Stimulated activated CD8-positive, alpha-beta memory T cell treated with anti-CD3 and anti-CD28 coated beads, Interleukin-15, amount 100 ng/mL, for 4 hours (primary cell): ENCODE data around the gene AFAP1.

Source experiments
- DNase-seq, 2 donors: peaks; one replicate each; pipeline ENCODE4 v3.0.0-alpha.2; 2020; ENCODE audit warnings: low read depth in 2 of 2

Gene AFAP1

DNA sequence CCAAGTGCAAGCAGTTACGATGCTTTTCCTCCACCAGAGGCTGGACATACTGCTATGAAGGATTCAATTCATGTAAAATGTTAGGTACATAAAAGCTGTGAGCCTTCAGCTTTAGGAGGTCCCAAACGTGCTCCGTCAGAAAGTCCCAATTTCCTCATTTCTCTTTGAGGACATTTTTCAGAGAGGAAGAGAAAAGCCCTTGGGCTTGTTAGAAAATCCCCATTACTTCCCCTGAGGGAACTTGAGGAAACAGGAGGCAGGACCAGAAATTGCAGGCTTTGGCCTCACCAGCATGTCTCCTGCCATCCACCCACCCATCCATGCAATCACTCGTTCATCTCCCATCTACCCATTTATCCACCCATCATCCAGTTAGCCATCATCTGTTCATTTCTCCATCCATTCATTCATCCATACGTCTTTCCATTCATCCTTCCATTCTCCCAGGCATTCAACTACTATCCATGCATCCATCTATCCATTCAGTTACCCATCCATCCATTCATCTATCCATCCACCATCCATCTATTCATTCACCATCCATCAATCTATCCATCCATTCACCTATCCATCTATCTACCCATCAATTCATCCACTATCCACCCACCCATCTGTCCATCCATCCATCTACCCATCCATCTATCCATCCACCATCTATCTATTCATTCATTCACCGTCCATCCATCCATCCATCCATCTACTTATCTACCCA is 223.5 kb downstream of the AFAP1 start:
- DNase-seq: no peak

DNA sequence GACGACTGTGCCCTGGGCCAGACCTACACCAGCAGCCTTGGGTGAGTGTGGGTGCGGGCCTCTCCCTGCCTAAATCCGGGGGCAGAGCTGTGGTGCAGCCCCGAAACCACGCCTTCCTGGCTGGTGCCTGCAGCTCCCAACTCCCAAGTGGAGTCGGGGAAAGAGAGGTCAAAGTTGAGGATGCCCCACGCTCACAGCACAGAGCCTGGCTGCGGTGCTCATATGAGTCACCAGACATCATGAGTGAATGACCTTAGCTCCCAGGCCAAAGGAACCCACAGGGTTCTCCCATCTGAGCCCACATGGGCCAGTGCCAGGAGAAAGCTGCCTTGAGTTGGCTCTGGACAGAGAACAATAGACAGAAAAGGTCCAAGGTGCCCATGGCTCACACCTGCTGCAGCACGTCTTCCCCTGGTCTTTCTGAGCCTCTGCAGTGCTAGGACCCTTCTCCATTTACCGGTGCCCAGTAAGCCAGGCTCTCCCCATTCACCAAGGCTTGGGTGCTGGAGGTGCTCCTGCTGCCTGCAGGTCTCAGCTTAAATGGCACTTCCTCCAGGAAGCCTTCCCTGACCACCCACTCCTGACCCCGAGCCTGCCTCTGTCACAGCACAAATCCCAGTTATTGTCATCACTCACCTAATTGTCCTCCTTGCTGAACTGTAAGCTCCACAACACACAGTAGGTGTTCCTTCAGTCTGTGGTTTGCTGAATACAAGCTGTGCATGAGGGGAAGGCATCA is 224.2 kb downstream of the AFAP1 start:
- no peak for DNase-seq

DNA sequence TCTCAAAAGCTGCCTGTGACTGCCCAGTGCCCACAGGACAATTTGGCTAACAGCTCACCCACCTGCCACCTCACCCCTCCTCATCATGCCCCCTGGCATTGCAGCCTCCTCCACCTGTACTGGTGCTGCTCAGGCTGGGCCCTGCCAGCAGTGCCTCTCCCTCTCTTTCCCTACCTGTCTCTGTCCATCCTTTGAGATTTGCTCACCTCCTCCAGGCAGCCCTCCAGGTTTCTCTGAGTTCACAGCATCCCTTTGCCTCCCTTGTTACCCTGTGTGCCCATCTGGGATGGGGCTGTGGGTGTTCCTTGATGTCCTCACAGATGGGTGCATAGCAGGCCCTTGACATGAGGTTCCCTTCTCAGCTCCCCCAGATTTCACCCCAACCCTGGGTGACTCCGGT is 224.9 kb downstream of the AFAP1 start:
- no peak for DNase-seq

DNA sequence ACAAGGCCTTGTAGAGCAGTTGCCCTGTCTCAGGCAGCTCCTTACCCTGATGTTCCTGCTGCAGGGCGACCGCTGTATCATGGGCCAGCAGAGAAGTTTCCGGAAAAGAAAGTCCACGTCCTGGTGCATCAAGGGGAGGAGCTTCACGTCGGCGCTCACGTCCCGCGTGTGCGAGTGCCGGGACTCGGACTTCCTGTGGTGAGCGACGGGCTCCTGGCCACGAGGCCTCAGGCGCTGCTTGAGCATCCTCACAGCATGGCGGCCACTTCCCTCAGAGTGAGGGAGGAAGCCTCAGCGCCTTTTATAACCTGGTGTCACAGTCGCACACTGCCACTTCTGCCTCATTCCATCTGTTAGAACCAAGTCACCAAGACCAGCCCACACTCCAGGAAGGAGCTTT is 225.5 kb downstream of the AFAP1 start:
- DNase-seq: no peak

DNA sequence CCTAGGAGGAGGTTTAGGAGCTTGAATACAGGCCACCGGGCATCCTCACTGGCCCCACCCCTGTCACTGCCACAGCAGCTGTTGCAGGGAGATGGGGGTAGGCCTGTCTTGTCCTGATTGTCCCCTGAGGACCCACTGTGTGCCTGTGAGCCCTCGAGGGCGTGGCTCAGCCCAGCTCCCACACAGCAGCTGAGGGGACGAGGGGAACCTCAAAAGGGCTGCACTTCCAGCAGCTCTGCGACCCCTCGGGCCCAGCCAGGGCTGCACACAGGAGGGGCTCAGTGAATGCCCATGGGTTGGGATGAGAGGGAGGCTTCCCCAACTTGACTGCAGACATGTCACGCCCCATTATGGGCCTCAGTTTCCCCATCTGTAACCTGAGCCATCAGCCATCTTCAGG is 225.9 kb downstream of the AFAP1 start:
- no peak for DNase-seq

DNA sequence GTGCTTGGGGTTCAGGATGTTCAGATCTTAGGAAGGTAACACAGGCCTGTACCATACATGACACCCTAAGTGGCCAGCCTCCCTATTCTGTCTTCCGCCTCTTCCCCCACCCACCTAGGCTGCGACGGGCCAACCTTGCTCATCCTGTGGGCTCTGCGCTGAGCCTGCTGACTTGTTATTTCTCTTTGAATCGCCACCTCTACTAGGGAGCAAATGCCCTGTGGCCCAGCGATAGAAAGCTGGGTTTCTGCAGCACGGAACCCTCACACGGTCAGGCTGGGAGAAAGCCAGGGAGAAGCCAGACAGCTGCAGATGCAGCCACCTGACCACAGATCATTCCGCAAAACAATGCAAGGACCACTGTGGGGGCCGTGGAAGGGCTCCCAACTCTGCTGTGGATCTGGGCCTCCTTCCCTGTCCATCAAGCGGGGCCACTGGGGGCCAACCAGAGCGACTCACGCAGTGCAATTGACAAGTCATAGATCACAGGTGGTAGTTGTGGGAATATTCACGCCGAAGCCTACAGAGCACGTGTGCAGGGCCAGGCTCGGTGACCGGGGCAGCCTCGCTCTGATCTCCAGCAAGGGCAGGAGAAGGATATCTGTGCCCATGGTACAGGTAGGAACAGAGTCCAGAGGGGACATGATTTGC is 227.5 kb downstream of the AFAP1 start:
- DNase-seq: no peak

DNA sequence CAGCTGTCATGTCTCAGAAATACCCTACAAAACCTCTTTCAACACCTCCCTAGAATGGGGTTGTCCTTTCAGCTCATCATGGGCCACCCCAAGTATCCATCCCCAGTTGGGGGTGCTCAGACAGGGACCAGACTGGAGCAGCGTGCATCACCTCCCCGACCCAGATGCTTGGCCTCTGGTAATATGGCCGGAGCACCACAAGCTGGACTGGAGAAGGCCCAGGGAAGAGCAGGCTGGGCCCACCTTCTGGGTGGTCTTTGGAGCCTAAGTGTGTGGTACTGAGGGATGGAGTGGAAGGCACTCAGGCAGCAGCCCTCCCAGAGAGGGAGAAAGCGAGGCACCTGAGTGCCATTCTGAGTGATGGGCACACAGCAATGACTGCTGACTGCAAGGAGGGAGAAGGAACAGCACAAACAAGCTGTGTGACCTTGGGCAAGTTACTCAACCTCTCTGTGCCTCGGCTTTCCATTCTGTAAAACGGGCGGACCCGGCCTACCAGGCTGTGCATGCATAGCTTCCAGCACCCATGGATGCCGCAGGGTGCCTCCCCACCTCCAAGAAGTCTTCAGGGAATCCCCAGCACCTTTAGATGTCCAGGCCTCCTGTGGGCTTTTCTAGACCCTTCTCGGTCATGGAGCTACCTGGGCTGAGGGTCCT is 228.2 kb downstream of the AFAP1 start:
- DNase-seq: no peak

DNA sequence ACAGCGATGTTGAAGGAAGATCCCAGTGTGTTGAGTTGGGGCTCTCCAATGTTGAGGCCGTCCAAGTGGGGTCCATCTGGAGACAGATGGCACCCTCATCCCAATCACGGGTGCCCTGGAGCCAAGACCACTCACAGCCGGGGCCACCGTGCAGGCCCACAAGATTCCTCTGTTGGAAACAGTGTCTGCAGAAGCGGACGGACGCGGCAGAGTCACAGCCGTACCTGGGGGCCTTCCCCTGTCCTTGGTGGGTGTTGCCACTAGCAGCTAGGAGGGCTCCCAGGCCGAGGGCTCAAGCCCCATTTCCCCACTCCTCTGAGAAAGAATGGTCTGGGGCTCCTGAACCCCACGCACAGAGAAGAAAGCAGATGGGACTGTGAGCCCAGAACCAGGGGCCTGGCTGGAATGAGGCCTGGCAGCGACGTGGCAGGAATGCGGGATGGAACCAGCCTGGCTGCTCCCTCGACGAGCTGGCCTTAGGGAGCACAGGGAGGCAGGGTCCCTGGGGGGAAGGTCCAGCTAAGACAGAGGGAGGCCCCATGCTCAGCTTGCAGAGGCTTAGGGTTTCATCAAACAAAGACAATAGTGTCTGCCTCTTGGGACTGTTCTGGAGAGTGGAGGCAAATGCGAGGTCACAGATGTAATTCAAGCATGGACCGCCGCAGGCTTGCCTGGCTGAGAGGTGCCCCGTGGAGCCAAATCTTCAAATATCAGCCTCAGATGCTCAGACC is 228.9 kb downstream of the AFAP1 start:
- no peak for DNase-seq

DNA sequence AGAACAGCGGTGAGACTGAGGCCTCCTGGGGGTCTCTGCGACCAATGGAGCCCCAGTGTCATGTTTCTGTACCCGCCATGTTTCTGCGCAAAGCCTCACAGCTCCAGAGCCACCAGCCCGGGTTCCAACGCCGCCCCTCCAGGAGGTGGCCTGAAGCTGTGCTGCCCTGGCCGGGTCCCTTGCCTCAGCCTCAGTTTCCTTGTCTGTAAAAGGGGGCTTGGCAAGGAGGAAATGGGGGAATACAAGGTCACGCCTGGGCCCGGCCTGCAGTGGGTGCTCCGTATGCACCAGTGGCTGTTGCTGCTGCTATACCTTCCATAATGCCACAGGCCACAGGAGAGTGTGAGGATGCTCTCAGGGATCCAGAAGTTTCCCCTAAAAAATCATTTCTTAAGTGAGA is 229.5 kb downstream of the AFAP1 start:
- DNase-seq: no peak

DNA sequence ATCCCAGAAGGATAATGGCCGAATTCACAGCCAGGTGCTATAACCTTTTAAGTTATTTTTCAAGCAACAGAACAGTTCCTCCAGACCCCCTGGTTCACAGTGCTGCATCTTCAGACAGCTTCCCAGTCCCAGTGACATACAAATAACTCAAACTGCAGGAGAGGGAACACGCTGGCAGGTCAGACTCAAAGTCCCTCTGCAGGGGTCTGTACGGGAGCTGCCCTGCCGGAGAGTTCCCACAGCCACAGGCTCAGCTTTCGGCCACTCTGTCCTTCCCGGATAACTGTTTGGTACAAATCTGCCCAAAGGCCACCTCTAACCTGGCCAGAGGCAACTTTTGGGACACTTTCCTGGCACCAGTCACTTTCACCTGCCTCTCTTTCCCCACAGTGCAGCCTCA is 230.2 kb downstream of the AFAP1 start:
- DNase-seq: no peak

DNA sequence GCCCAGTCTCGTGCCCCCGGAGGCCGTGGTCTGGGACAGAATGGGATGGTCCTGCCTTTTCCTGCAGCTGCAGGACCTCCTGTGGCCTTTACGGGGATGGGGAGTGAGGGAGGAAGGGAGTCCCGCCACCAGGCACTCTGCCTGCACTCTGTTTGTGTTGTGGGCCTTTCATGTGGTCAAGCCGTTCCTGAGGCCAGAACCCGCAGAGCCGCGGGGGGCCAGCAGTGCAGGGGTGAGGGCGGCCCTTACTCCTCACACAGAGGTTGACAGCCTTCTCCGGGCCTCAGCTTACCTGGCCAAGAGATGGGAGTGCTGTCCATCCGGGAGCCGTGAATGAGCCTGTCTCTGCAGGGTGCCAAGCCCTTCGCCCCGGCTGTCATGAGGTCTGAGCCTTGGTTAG is 230.7 kb downstream of the AFAP1 start:
- no peak for DNase-seq
